SK-N-SH (cell line): Measurements from ENCODE around the gene KIAA1549.

ENCODE experiments used
- CTCF ChIP-seq: fragments of 200-600 bp; sonication (generic); IDR thresholded peaks from 2 replicates; pipeline ENCODE4 v1.6.1; 2017; ENCODE audit warnings: antibody characterized with exemption, mild to moderate bottlenecking, moderate library complexity
- EP300 ChIP-seq, 2 experiments: IDR thresholded peaks; 2 replicates each; pipeline versions ENCODE4 v1.4.0 to v1.6.1; 2012; ENCODE audit warnings: borderline replicate concordance in 1 of 2, low read depth in 1 of 2, low read length in 1 of 2
- FOXJ3 ChIP-seq: sonication (generic); formaldehyde crosslinking; IDR thresholded peaks from 2 replicates; pipeline ENCODE4 v1.5.1; 2020; ENCODE audit warnings: mild to moderate bottlenecking, missing genetic modification reagents
- FOXM1 ChIP-seq: IDR thresholded peaks from 2 replicates; pipeline ENCODE4 v1.4.0; 2012; ENCODE audit warnings: low read depth, mild to moderate bottlenecking
- GABPA ChIP-seq: IDR thresholded peaks from 2 replicates; pipeline ENCODE4 v1.4.0; 2012; ENCODE audit warnings: low read depth, mild to moderate bottlenecking
- IRF3 ChIP-seq: fragments of 150-350 bp; IDR thresholded peaks from 2 replicates; pipeline ENCODE4 v1.6.1; 2016; ENCODE audit warnings: mild to moderate bottlenecking, low read depth, low read length
- JUND ChIP-seq: IDR thresholded peaks from 2 replicates; pipeline ENCODE4 v1.4.0; 2012
- MEF2A ChIP-seq: IDR thresholded peaks from 2 replicates; pipeline ENCODE4 v1.4.0; 2012; ENCODE audit warnings: low read depth, borderline replicate concordance
- NFIC ChIP-seq: IDR thresholded peaks from 2 replicates; pipeline ENCODE4 v1.4.0; 2012; ENCODE audit warnings: borderline replicate concordance
- POLR2AphosphoS5 ChIP-seq: IDR thresholded peaks from 2 replicates; pipeline ENCODE4 v1.6.1; 2012; ENCODE audit warnings: low read depth, low read length
- RAD21 ChIP-seq: IDR thresholded peaks from 2 replicates; pipeline ENCODE4 v1.6.1; 2012; ENCODE audit warnings: mild to moderate bottlenecking, low read length
- RFX5 ChIP-seq: IDR thresholded peaks from 2 replicates; pipeline ENCODE4 v1.6.1; 2012; ENCODE audit warnings: mild to moderate bottlenecking, improper control_type of control experiment, low read length
- SMC3 ChIP-seq: IDR thresholded peaks from 2 replicates; pipeline ENCODE4 v1.6.1; 2012; ENCODE audit warnings: low read depth, low read length, improper control_type of control experiment
- YY1 ChIP-seq: IDR thresholded peaks from 2 replicates; pipeline ENCODE4 v1.4.0; 2012; ENCODE audit warnings: low read depth, mild to moderate bottlenecking

DNA sequence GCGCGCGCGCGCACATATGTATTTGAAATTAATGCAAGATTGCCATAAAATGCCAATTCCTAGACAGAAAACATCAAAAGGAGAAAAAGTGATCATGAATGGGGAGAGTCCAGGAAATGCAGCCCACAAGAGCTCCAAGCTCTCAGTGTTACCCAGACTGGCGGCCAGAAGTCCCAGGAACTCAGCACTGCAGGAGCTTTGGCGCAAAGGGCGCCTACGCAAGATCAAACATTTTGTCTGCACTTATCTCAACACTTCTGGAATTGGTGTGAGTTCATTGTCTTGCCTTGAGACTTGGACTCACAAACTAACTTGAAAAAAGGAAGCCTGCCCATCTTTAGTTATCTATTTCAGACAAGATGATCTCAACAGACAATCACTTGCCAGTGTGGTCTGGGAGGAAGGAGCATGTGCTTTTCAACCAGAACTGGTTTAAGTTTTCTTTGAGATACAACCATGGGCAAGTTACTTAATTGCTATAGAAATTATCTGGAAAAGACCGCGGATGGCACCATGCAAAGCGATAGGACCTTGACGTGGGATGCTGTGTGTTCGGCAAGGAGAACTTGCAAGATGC, 77.2 kb downstream of the KIAA1549 start:
- TF ChIP-seq EP300 (IDR thresholded peaks at IDR 0.05; ENCODE audit: borderline replicate concordance in 1 of 2, low read depth in 1 of 2, low read length in 1 of 2), result no peak
- no peak for TF ChIP-seq CTCF
- no peak for TF ChIP-seq SMC3
- no peak for TF ChIP-seq RAD21
- TF ChIP-seq POLR2AphosphoS5, result no peak
- no peak for TF ChIP-seq JUND
- TF ChIP-seq FOXM1, result no peak
- TF ChIP-seq GABPA, result no peak
- TF ChIP-seq RFX5, result no peak
- TF ChIP-seq IRF3, result no peak
- TF ChIP-seq MEF2A, result no peak
- no peak for TF ChIP-seq FOXJ3 (CRISPR knock-in tag)
- no peak for TF ChIP-seq NFIC
- TF ChIP-seq YY1, result no peak
